GM19035 (cell line): ENCODE data around the gene UGT1A9.

Source experiments
- ATAC-seq: cut with Tn5 transposase; IDR thresholded peaks from one replicate; pipeline ENCODE4 v1.9.1; 2021; ENCODE audit not compliant: unreplicated experiment

UGT1A9 gene

GRCh38 chr2:233758141-233758540 lies 86.4 kb downstream of the UGT1A9 start:
- no peak for ATAC-seq

- no peak for ATAC-seq
Observed at GRCh38 chr2:233758849-233759248, 87.2 kb downstream of the UGT1A9 start.

- no peak for ATAC-seq
Observed at GRCh38 chr2:233760043-233760442, 88.3 kb downstream of the UGT1A9 start, which contains the start of gene UGT1A1. TSS of gene UGT1A1 (plus strand) at chr2:233760270. CDS start at chr2:233760288, 18 bp downstream.

GRCh38 chr2:233761040-233761769 lies 89.5 kb downstream of the UGT1A9 start:
- no peak for ATAC-seq

DNA sequence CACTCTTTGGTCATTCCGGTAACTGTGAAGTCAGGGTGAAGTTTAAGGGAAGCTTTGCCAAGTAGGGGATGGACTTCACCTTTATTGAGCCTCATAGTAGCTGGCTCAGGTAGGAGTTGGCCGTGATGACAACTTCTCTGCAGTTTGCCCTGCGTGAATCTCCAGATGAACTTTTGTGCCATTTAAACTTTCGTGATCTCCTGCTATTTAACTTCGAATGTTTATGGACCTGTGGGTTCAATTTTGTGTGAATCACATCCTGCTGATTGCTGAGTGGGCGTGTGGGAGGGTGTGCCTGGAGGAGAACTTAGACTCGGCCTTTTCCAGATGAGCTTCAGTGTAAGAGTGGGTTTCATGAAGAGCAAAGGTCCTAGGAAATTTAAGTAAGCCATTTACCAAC lies 92.6 kb downstream of the UGT1A9 start:
- ATAC-seq = no peak

DNA sequence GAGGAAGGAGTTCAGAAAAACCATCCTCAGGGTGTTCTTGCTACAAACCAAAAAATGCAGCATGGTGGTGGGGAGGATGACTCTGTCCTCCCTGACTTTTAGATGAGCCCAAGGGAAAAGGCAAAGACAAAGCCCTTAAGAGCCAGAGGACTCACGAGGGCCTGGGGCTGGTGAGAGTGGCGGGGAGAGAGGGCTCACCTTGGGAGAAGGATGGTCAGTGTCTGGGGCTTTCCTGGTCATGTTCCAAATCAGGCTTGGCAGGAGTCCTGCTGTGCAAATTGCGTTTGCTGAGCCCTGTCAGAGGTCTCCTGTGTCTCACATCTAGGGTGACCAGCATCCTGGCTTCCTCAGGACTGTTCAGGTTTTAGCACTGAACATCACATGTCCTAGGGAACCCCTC lies 93.1 kb downstream of the UGT1A9 start:
- no peak for ATAC-seq

- no peak for ATAC-seq
Observed at GRCh38 chr2:233766416-233766815, 94.7 kb downstream of the UGT1A9 start.

DNA sequence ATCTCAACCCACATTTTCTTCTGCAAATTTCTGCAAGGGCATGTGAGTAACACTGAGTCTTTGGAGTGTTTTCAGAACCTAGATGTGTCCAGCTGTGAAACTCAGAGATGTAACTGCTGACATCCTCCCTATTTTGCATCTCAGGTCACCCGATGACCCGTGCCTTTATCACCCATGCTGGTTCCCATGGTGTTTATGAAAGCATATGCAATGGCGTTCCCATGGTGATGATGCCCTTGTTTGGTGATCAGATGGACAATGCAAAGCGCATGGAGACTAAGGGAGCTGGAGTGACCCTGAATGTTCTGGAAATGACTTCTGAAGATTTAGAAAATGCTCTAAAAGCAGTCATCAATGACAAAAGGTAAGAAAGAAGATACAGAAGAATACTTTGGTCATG lies 96.4 kb downstream of the UGT1A9 start:
- no peak for ATAC-seq

DNA sequence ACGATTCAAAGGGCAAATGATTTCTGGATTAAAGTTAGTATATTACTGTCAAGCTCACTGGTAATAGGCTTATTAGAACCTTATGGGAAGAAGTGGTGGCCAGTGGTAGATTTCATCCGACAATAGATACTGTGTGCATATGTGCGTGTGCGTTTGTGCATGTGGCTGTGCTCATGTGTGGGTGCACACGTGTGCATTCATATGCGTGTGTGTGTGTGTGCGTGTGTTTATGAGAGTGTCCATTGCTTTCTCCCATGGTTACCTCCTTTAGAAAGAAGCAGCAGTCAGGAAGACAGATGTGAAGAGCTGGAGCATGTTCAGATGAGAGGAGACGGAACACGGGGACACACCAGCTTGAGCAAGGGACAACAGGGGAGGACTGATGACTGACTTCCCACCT lies 97.6 kb downstream of the UGT1A9 start:
- ATAC-seq = no peak

GRCh38 chr2:233772153-233772552 lies 100.5 kb downstream of the UGT1A9 start:
- ATAC-seq = no peak

DNA sequence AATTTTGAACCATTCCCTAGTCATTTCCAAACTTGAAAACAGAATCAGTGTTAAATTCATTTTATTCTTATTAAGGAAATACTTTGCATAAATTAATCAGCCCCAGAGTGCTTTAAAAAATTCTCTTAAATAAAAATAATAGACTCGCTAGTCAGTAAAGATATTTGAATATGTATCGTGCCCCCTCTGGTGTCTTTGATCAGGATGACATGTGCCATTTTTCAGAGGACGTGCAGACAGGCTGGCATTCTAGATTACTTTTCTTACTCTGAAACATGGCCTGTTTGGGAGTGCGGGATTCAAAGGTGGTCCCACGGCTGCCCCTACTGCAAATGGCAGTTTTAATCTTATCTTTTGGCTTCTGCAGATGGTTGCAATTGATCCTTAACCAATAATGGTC lies 100.9 kb downstream of the UGT1A9 start:
- no peak for ATAC-seq

DNA sequence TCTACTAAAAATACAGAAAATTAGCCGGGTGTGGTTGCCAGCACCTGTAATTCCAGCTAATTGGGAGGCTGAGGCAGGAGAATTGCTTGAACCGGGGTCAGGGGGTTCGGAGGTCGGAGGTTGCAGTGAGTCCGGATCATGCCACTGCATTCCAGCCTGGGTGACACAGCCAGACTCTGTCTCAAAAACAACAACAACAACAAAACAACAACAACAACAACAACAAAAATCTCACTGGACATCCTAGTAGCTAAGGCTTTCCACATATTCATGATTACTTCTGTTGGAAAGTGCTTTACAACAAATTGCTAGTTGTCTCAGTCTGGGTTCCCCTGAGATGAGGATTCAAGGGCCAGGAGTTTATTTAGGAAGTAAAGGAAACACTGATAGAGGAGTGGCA lies 102.2 kb downstream of the UGT1A9 start:
- ATAC-seq = no peak

DNA sequence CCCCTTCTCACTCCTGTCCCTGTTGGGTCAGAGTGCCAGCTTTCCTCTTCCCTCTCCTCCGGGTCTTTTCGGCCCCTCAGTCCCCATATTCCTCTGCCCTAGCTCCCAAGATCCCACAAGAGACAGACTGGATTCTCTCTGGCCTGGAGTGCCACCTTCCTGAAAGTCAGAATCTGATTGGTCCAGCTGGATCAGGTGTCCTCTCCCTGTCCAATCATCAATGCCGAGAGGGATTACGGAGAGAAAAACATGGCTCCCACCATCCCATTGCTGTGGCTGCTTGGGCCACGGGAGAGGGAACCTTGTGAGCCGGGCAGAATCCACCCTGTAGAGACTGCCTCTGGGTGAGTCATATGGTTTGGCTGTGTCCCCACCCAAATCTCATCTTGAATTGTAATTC lies 103.7 kb downstream of the UGT1A9 start:
- ATAC-seq = no peak

GRCh38 chr2:233778030-233778429 lies 106.3 kb downstream of the UGT1A9 start, which contains the start of gene MROH2A:
TSS of gene MROH2A (plus strand) at chr2:233778330. CDS start at chr2:233779359, 1,029 bp downstream.
- no peak for ATAC-seq

DNA sequence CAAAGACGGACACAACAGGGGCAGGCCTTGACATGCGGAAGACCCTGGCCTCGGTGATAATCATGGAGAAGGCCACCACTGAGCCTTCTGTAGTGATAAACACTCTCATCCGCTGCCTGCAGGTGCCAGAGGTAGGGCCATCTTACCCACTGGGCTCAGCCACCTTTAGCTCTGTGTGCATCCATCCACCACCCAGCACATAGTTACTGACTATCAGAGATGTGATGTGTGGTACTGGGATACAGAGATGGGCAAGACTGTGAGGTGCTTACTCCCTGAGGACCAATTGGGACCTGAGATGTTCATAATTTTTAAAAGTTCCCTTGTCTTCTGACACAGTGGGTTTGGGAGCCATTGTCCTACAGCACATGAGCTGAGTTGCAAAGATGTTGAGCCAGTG lies 108.0 kb downstream of the UGT1A9 start:
- no peak for ATAC-seq

DNA sequence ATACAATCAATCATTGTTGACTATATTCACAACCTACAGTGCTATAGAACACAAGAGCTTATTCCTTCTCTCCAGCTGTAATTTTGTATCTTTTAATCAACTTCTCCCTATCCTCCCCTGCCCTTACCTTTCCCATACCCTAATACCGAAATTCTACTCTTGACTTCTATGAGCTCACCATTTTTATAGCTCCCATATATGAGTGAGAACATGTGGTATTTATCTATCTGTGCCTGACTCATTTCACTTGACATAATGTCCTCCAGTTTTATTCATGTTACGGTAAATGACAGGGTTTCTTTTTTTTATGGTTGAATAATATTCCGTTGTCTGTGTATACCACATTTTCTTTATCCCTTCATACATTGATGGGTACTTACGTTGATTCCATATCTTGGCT lies 109.1 kb downstream of the UGT1A9 start:
- no peak for ATAC-seq

- ATAC-seq = no peak
Observed at GRCh38 chr2:233789554-233789953, 117.9 kb downstream of the UGT1A9 start.

GRCh38 chr2:233791151-233791882 lies 119.6 kb downstream of the UGT1A9 start:
- no peak for ATAC-seq

GRCh38 chr2:233791883-233792329 lies 120.2 kb downstream of the UGT1A9 start:
- no peak for ATAC-seq

DNA sequence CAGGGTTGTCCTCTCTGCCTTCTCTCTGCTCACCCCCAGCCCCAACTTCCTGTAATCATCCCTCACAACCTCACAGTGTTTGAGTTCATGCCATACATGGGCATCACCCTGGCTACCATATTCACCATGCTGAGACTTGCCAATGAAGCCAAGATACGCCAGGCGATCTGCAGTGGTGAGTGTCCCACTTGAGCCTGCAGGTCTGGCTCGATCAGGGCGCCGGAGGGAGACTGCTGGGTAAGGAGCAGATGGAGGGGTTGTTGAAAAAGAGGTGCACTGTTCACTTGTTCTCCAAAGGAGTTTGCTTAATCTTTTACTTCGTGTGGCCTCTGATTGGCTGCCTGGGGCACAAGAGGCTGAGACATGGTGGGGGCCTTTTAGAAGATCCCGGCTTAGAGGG lies 121.0 kb downstream of the UGT1A9 start:
- ATAC-seq = no peak

DNA sequence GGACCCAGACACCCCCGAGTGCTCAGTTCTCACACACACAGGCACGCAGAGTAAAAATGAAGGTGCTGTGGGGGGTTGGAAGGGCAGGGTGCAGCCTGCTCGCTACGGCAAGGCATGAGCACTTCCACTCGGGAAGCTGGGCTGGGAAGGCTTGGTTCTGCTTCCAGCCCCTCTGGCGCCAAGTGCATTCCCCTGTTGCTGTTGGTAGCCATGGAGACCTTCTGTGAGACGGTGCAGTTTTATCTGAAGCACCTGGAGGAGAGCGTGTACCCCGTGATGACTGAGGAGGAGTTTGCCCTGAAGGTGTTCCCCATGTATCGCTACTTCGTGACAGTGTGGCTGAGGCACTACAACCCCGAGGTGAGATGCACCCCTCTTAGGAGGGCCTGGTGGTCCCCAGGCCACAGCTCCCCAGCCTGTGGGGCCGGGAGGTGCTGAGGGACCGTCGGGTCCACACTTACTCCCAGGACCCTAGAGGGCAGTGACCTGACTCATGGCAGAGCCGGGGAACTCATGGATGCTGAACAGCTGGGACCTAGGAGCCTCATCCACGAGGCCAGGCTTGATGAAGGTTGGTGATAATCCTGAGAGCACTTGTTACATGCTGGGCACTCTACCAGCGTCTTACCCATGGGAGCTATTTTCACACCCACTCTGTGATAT lies 121.9 kb downstream of the UGT1A9 start:
- no peak for ATAC-seq
